GM19035 (cell line): ENCODE data around the gene NEGR1.
A peak's percentile ranks its signal among the peaks of the same experiment; 100 is the strongest.
"Not testable (repeated sequence)": the region's sequence is repeated elsewhere in the genome, so short reads cannot be mapped to it uniquely, and the experiment has no call there.

Source experiments
- ATAC-seq: cut with Tn5 transposase; IDR thresholded peaks from one replicate; pipeline ENCODE4 v1.9.1; 2021; ENCODE audit not compliant: unreplicated experiment

Gene NEGR1

DNA sequence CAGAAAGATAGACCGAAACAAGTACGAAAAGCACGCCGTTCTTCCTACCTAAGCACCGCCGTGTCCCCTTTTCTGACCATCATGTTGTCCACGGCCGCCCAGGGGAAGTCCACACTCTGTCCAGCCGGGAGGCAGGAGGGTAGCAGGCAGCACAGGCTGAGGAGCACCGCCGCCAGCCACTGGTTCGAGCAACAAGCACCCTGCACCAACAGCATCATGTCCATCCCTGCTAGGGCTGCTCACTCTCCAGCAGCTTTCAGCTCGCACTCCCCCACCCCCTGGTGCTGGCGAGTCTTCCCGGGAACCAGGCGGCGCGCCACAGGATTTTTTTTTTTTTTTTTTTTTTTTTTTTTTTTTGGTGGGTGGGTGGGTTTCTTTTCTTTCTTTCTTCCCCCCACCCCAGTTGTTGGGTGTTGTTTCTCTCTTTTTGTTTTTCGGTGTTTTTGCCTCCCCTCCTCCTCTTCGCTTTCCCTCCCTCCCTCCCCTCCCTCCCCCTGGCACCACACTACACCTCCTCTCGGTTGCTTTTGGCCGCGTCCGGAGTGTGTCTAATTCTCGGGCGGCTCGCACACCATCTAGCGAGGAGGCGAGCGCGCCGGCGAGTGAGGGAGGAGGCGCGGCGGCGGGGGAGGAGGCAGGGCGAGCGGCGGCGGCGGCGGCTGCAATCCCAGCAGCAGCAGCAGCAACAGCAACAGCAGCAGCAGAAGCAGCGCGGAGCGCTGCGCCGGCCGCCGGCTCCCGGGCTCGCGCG lies at the start of gene NEGR1:
NEGR1 (minus strand) TSS at position 269 of the 751 bp plus-strand sequence.
- peak; percentile 89 for ATAC-seq

DNA sequence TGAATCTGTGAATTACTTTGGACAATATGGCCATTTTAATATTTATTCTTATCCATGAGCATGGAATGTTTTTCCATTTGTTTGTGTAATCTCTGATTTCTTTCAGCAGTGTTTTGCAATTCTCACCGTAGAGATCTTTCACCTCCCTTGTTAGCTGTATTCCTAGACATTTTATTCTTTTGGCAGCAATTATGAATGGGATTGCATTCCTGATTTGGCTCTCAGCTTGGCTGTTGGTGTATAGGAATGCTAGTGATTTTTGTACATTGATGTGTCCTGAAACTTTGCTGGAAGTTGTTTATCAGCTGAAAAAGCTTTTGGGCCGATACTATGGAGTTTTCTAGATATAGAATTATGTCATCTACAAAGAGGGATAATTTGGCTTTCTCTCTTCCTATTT lies 44.2 kb upstream of the NEGR1 start:
- ATAC-seq, result no peak

DNA sequence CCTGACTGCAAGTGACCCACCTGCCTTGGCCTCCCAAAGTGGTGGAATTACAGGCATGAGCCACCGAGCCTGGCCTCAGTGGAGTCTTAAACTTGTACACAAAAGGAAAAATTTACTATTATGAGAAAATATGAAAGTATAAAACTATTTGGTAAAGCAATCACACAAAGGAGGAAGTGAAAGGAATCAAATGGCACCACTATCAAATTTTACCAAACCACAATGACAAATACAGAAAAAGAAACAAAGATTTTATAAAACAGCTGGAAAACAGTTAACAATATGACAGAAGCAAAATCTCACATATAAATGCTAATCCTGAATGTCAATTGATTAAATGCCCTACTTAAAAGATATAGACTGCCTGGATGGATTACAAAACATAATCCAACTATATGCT lies 42.1 kb upstream of the NEGR1 start:
- ATAC-seq, result no peak

DNA sequence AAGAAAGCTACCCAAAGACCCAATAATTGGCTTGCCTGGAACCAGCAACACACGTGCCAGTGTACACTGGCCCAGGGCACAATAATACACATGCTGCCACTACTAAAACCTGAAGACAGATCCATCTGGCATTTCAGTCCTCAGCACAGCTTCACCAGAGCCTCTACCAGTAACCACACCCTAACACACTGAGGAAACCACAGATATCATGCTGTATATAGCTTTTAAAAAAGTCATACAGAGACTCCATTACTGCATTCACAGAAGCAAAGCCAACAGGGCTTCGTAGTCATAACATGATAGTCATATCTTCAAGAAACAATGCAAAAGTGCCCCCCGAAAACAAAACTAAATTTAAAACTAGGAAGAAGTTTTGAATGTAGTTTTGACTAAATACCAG lies 40.6 kb upstream of the NEGR1 start:
- ATAC-seq, result no peak

DNA sequence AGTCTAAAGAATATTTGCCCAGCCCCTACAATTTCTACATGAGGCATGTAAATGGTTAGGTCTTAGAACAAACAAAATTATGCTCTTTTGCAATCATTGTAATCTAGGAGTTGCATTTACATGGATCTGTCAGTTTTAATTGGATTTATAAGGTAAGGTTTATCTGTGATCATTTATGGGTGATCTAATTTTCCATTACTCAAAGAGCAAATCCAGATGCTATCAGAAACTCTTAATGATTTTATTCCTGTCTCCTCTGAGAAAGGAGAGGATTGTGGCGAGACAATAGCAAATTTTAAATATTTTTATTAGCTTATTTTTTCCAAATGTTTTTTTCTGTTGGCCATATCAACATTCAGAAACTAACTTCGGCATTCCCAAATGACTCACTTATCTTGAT lies 14.2 kb upstream of the NEGR1 start:
- ATAC-seq, result no peak

DNA sequence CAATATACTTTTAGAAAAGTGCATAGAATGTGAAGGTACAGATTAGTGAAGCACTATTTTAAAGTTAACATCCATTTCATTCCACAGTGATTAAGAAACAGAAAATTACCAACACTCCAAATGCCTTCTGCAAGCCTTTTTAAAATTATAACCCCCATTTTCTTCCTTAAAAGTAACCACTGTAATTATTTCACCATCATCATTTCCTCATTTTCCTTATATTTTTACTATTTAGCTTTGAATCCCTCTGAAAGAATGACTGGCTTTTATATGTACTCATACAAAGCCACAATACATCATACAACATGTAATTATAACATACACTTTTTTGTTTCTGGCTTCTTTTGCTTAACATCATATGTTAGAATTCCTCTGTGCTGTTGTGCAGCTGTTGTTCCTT lies 6.5 kb upstream of the NEGR1 start:
- ATAC-seq, result no peak

DNA sequence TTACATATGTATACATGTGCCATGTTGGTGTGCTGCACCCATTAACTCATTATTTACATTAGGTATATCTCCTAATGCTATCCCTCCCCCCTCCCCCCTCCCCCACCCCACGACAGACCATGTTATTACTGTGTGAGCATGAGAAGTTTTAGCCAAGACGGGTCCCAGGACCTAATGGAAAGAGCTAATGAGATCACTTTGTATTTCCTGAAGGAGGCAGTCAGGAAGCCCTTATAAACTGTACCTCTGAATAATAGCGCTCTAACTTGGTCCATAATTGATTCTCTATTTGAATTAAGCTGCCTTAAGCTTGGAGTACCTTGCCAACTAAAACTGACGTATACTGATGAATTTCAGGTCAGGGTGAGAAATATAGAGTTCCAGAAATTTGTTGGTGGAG lies 4.1 kb upstream of the NEGR1 start:
- no peak for ATAC-seq

DNA sequence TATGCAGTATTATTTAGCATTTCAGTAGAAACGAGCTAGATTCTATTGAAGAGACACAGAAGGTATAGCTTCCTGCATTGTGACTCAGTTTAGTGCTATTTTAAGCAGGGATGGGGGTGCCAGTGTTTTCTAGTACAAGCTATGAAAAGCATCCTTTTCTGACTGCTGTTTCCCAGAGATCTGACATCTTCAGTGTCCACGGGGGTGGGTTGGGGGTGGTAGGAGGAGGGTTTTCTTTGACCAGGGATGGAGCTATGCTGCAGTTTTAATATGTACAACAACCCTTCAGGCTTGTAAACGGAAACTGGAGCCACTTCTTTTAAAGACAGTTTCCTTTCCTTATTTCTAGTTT lies 2.7 kb upstream of the NEGR1 start:
- ATAC-seq, result no peak

DNA sequence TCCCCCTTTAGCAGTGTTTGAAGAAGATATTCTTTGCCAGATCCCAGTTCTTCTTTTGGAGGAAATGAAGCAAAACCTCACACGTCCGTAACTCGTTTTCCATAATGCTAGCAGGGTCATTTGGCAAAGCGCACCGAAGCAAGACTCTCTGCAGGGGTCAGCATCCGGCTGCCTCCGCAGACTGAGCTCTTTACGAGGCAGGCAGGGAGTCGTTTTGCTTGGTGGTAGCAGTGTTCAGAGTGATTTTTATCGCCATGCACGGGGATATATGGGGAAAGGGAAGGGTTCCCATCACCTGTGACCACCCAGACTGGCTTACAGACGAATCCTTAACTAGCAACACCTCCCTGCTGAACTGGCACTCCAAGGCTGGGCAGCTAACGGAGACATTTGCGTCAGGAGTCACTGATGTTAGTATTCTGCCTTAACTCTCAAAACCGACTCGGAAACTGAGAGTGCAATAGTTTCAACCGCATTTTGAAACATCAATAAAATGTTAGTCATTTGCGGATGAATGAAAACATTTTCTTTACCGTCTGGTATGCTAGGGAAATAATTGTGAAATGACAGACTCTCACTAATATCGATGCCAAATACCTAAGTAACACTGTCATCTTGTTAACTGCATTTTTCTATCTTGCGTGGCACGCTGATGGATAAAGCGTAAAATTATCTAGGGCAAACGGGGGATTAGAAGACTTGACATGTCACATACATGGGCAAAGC lies 2.2 kb upstream of the NEGR1 start:
- ATAC-seq, result peak; percentile 52

DNA sequence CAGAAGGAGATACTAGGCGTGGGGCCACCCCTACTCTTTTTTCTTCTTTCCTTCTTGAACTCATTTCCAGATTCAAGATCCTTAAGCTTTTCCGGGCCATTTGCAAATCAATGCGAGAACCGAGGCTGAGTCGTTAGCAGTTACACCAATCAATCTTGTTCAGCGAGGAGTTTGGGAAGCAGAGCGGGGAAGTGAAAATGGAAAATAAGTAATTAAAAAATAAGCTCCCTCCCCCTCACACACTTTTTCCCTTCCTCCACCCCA lies 1.7 kb upstream of the NEGR1 start:
- ATAC-seq, result no peak

DNA sequence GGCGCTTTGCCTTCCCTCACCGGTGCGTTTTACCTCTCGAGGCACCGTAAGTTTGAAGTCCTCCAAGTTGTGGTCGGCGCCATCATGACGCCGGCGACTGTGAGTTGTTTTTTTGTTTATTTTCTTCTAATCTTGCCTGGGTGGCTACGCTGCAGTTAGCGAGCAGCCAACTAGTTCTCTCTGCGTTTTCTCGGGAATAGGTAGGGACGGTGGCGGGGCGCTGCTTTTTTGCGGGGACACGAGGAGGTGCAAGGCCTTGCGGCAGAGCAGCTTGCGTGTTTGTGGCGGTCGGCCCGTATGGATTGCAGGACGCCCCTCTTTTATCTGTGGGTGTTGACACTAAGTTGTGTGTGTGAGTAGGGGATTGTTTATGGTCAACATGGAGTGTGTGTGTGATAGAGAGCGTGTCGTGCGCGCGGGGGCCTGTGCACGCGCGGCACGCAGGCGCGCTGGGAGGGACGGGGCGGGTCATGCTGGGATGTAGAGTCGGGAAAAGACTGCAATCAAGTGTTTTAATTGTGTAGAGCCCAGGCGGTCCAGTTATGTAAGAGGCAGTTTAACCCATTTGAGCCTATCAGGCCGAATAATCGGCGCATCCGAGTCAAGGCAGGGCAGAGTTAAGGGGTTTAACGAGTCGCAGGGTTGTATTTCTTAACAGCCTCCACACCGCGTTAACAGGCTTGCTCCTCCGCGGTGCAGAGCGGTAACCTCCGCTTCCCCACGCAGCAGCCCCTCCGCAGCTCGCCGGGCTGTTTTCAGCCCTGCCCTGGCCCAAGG lies 1.2 kb upstream of the NEGR1 start:
- peak; percentile 7 for ATAC-seq

DNA sequence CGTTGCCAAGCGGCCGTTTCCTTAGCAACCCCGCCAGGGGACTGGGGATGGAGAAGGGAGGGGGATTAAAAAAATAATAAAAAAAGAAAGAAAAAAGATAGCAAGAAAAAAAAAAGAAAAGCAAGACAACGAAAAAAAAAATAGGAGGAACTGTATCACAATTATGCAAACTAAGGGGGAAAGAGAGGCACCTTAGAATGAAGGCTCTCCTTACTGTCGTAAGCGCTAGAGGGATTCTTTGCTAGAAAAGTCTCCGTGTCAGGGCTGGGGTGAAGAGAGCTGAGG lies 625 bp upstream of the NEGR1 start:
- ATAC-seq, result peak; percentile 12

DNA sequence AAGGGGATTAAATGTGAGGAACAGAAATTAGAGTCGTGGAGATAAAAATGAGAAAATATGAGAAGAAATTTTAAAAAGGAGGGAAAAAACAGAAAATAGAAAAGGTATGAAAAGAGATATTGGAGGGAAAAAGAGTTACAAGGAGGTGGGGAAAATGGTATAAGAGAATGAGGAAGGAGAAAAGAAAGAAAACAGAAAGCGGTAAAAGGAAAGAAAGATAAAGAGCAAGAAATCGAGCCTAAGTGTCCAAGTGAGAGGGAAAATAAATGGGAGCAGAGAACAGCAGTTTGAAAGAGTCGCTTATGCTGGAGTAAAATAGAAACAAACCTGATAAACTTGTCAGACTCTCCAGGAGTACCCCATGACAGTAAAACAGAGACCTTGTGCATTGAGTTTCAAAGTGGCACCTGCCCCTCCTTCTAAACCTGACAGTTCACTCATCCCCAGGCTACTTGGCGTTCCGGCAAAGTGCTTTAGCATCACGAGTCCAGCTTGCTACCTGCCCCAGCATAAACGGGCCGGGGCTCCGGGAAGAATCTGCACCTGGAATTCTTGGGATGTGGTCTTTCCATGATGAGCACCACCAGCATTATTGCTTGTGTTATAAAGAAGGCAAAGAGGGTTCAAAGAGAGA lies 585 bp downstream of the NEGR1 start:
- ATAC-seq, result no peak

DNA sequence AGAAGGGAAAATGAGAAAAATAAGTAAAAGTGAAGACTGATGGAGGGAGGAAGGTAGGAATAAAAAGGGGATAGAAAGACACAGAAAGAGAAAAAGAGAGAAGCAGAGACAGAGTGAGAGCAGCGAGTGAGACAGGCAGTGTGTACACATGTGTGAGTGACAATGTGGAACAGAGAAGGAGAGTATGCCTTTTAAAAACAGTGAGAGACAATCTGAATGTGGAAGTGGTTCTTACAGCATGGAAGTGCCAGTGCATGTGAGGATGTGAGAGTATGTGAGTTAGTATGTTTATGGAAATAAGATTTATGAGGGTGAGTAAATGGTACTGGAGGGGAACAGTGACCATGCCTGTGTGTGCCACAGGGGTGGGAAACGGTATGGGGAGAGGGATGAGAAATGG lies 1.2 kb downstream of the NEGR1 start:
- ATAC-seq, result no peak

DNA sequence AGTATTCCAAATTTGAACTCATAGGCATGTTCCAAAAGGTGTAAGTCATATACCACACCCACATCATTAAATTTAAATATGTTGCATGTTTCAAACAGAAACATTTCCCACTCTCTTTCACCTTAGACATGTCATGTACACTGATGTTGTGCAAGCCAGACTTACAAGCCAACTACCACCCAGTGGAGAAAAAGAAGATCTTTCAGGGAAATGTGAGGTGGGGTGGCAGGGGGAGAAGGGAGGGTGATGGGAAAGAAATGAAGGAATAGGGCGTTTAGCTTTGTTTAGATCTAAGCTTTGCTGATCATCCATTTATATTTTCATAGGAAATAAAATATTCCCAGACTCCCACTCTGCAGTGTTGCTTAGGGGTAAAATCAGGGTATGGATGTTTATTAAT lies 1.6 kb downstream of the NEGR1 start:
- ATAC-seq, result no peak

DNA sequence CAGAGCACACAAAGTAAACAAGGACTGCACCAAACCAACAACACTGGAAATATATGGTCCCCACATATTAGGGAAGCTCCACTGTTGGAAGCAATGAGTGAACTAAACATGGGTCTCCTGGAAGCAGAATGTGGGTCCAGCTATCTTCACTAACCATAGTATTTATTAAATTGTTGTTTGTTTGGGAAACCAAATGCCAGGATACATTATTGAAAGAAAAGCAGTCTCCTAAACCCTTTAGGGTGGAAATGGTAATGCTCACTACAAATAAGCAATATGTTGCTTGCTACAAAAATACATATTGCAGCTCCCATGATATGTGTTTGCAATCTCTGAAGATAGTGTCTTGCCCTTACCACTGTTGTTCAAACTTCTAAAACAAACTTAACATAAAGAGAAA lies 2.2 kb downstream of the NEGR1 start:
- no peak for ATAC-seq

DNA sequence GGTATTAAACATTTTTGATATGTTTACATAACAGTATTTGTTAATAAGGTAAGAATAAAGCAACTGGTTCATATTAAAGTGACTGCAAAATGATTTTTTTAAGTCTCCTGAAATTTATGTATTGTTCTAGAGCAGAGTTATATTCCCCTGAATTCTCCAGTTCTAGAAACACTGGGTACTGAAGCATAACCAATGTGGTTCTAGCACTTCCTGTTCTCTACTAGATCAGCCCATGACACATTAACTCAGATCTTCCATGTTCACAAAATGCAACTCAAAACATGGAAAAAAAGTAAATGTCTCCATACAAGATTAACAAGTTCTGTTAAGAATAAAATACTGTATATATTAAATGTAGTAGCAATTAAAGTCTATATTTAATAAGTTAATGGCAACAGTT lies 3.9 kb downstream of the NEGR1 start:
- ATAC-seq, result no peak

DNA sequence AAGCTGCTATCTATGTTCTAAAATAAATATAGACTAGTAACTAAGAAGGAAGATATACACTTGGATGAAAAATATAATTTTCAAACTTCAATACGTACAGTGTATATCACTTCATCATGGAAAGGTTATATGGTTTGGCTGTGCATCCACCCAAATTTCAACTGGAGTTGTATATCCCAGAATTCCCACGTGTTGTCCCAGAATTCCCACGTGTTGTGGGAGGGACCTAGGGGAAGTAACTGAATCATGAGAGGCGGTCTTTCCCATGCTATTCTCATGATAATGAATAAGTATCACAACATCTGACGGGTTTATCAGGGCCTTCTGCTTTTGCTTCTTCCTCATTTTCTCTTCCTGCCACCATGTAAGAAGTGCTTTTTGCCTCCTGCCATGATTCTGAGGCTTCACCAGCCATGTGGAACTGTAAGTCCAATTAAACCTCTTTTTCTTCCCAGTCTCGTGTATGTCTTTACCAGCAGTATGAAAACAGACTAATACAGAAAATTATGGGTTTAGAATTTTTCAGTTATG lies 10.7 kb downstream of the NEGR1 start:
- no peak for ATAC-seq

DNA sequence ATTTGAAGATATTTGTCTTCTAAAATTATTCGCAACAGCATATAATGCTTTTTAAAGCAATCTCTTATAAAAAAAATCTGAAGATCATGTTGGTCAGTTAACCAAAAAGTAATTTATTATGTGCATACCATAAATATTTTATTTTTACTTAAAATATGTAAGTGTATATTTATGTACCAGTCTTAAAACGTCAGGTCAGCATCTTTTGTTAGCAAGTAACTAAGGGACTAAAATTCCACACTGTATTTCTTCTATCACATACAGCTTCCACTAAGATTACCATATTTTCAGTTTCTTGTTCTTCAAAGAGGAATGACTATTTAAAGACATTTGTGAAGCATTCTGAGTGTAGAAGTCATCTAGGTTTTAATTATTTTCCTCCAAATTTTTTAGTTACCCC lies 19.6 kb downstream of the NEGR1 start:
- no peak for ATAC-seq

DNA sequence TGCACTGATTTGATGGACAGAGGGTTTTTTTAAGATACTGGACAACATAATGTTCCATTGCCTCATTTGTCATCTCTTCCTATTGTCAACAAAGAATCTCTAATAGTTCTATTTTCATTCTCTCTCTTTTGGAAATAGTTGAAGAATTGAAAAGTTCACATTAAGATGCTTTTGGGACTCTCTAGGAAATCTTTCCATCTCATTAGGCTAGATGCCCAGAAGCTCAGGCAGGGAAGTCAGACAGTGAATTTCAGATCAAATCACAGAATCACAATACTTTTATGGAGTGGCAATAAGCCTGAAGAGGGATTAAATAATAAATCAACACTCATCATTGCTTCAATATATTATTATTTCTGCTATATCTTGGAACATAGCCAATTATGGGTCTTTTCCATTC lies 29.2 kb downstream of the NEGR1 start:
- no peak for ATAC-seq

DNA sequence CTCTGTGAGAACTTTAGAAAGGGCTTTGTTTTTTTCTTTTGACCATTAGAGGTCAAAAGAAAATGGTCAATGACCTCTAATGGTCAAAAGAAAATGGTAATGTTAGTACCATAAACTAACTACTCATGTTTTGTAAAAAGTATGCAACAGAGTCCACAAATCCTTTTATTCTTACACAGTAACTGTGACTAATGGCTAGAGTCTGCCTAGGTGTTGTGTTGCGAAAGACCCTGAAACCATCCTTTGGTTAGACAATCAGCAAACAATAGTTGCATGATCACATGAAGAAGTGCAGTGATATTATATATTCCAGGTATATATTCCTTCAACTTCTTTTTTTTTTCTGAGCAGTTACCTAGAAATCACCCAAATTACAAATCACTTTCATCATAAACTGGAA lies 40.9 kb downstream of the NEGR1 start:
- ATAC-seq, result no peak

DNA sequence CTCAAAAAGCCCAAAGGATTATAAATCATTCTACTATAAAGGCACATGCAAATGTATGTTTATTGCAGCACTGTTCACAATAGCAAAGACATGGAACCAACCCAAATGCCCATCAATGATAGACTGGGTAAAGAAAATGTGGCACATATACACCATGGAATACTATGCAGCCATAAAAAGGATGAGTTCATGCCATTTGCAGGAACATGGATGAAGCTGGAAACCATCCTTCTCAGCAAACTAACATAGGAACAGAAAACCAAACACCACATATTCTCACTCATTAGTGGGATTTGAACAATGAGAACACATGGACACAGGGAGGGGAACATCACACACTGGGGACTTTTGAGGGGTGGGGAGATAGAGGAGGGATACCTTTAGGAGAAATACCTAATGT lies 46.4 kb downstream of the NEGR1 start:
- not testable (repeated sequence) for ATAC-seq
